K562 (cell line): Measurements from ENCODE around the gene IGIP. TPM values are rescaled to one million over a fixed set of nuclear protein-coding genes. Genes with fewer than 3 reads are reported as not detected.

ENCODE experiments used
- ATAC-seq: fragments of 200-7000 bp; cut with Tn5 transposase; 3 replicates; pipeline ENCODE4 v1.9.1; 2020; ENCODE audit warnings: moderate library complexity
- BruUV-seq: library from RNA; stranded (reverse); fragments of 400-500 nt; replicated peaks from 2 replicates; lab custom pipeline; 2021; lab: Mats Ljungman, UMichigan
- CTCF ChIA-PET: fragments of 300-600 bp; formaldehyde crosslinking; extraction: SDS; loops from one replicate; lab custom pipeline; 2021; ENCODE audit warnings: low intra/inter-chr PET ratio; lab: Yijun Ruan, JAX
- POLR2A ChIA-PET: fragments of 300-600, 350-650 bp; sonication (Branson Sonifier 250); formaldehyde crosslinking; extraction: SDS; loops from one replicate; lab custom pipeline; 2021; ENCODE audit warnings: antibody characterized with exemption, inconsistent platforms; lab: Yijun Ruan, JAX
- DNase-seq, 4 experiments: peaks; one replicate each; pipeline versions ENCODE4 v3.0.0 to v3.0.0-alpha.2; 2011 to 2018; ENCODE audit warnings: low spot score in 3 of 4, mixed read lengths in 3 of 4; ENCODE audit errors: extremely low read depth in 1 of 4
- FAIRE-seq: peaks from 2 replicates; lab custom pipeline; 2011; peaks lifted over from hg19 to GRCh38; lab: Jason Lieb, UNC
- H2AFZ ChIP-seq: 2 replicates; pipeline ENCODE4 v1.6.0; 2011; ENCODE audit warnings: low read depth, low read length, control low read depth, inconsistent platforms
- H3K27ac ChIP-seq: fragments of 200-600 bp; 3 replicates; pipeline ENCODE4 v1.8.0; 2011; ENCODE audit warnings: low read depth, mild to moderate bottlenecking, control low read depth, inconsistent platforms, low read length, moderate library complexity, mixed read lengths; ENCODE audit errors: extremely low read depth
- H3K27me3 ChIP-seq, 2 experiments: fragments of 300-600 bp in 1 of 2; 2 replicates in 1 of 2; 3 replicates in 1 of 2; pipeline versions ENCODE4 v1.6.0 to v1.8.0; 2011; ENCODE audit warnings: inconsistent platforms in 2 of 2, low read length in 2 of 2, mild to moderate bottlenecking in 1 of 2, mixed read lengths in 1 of 2, moderate library complexity in 1 of 2; ENCODE audit not compliant: control insufficient read depth in 2 of 2, insufficient read depth in 2 of 2
- H3K36me3 ChIP-seq: fragments of 300-600 bp; 3 replicates; pipeline ENCODE4 v1.8.0; 2011; ENCODE audit warnings: mild to moderate bottlenecking, low read length, inconsistent platforms; ENCODE audit not compliant: control insufficient read depth, insufficient read depth
- H3K4me1 ChIP-seq, 2 experiments: fragments of 200-600 bp in 1 of 2; replicated peaks in 1 of 2; 2 replicates in 1 of 2; 3 replicates in 1 of 2; pipeline versions ENCODE4 v1.5.1 to v1.8.0; 2011; ENCODE audit warnings: inconsistent platforms in 2 of 2, low read length in 2 of 2, mild to moderate bottlenecking in 1 of 2, mixed read lengths in 1 of 2, moderate library complexity in 1 of 2; ENCODE audit not compliant: control insufficient read depth in 2 of 2, insufficient read depth in 2 of 2
- H3K4me2 ChIP-seq: 2 replicates; pipeline ENCODE4 v1.6.1; 2011; ENCODE audit warnings: low read length, control low read depth, inconsistent platforms, mixed read lengths; ENCODE audit not compliant: insufficient read depth
- H3K4me3 ChIP-seq: fragments of 200-600 bp; sonication (generic), shearing (Covaris generic); 2 replicates; pipeline ENCODE4 v1.5.1; 2016; ENCODE audit warnings: control low read depth, inconsistent platforms
- H3K79me2 ChIP-seq: fragments of 200-600 bp; 3 replicates; pipeline ENCODE4 v1.8.0; 2011; ENCODE audit warnings: low read length, inconsistent platforms; ENCODE audit not compliant: control insufficient read depth, insufficient read depth
- H3K9ac ChIP-seq, 2 experiments: 2 replicates each; pipeline versions ENCODE4 v1.6.0 to v1.6.1; 2011; ENCODE audit warnings: low read depth in 2 of 2, low read length in 2 of 2, control low read depth in 1 of 2, inconsistent platforms in 1 of 2, mild to moderate bottlenecking in 1 of 2, mixed read lengths in 1 of 2; ENCODE audit not compliant: insufficient read depth in 1 of 2
- H3K9me1 ChIP-seq: one replicate; pipeline ENCODE4 v1.6.0; 2011; ENCODE audit warnings: inconsistent platforms, mild to moderate bottlenecking, low read length, moderate library complexity; ENCODE audit not compliant: control insufficient read depth, insufficient read depth
- H3K9me3 ChIP-seq: replicated peaks from 2 replicates; pipeline ENCODE4 v1.5.1; 2011; ENCODE audit warnings: low read depth, low read length, inconsistent platforms; ENCODE audit not compliant: control insufficient read depth, insufficient read depth
- H4K20me1 ChIP-seq: replicated peaks from 2 replicates; pipeline ENCODE4 v1.6.1; 2011; ENCODE audit warnings: low read length, inconsistent platforms, mixed read lengths; ENCODE audit not compliant: control insufficient read depth, insufficient read depth
- HSF4 ChIP-seq: fragments of 250-450 bp; sonication (Bioruptor Pico); IDR thresholded peaks from 2 replicates; pipeline ENCODE4 v2.1.2; 2022; ENCODE audit warnings: mild to moderate bottlenecking, moderate library complexity, borderline replicate concordance
- RBM34 ChIP-seq: fragments of 200-400 bp; formaldehyde crosslinking; IDR thresholded peaks from 2 replicates; pipeline ENCODE4 v1.6.1; 2018; ENCODE audit warnings: low read length, borderline replicate concordance; ENCODE audit not compliant: insufficient read depth
- SREBF2 ChIP-seq: sonication (generic); formaldehyde crosslinking; IDR thresholded peaks from 2 replicates; pipeline ENCODE4 v1.4.0; 2020; ENCODE audit warnings: mild to moderate bottlenecking, missing genetic modification reagents
- ZNF133 ChIP-seq: fragments of 250-450 bp; sonication (Bioruptor Pico); IDR thresholded peaks from 2 replicates; pipeline ENCODE4 v1.4.0; 2020; ENCODE audit warnings: mild to moderate bottlenecking
- ZNF134 ChIP-seq: fragments of 250-450 bp; sonication (Bioruptor Pico); conservative IDR thresholded peaks from 2 replicates; pipeline ENCODE4 v1.4.0; 2020
- ZNF23 ChIP-seq: fragments of 250-450 bp; sonication (Bioruptor Pico); IDR thresholded peaks from 2 replicates; pipeline ENCODE4 v1.4.0; 2020; ENCODE audit warnings: mild to moderate bottlenecking
- ZNF778 ChIP-seq: fragments of 450-650 bp; formaldehyde crosslinking; IDR thresholded peaks from 2 replicates; pipeline ENCODE4 v1.4.0; 2020; ENCODE audit warnings: mild to moderate bottlenecking, moderate library complexity
- WGBS: fragments of 100-300 bp; shearing (Covaris generic); methylation state at CpG from one replicate; pipeline ENCODE4 v1.1.6; 2016; ENCODE audit warnings: low coverage, mixed read lengths; ENCODE audit not compliant: insufficient coverage; ENCODE audit errors: missing lambda C conversion rate; 5-methylcytosine and 5-hydroxymethylcytosine counted together
- in situ Hi-C: fragments of 300-500 bp; cut with MboI; formaldehyde crosslinking; loops from 4 replicates; pipeline ENCODE4 v1.15.0; 2018; ENCODE audit warnings: inconsistent platforms, mixed read lengths
- intact Hi-C: fragments of 100-400 bp; cut with micrococcal nuclease; formaldehyde crosslinking; loops from 2 replicates; pipeline ENCODE4 v1.14.2; 2022
- polyA plus RNA-seq, 8 experiments: library from polyadenylated mRNA; depleted of rRNA in 4 of 8; stranded (reverse) in 5 of 8; unstranded in 3 of 8; fragments of >200 nt; fragmentation: Nextera tagmentation in 2 of 8; fragmentation: Illumina TruSeq in 1 of 8; extraction: Ambion mirVana in 2 of 8; extraction: Trizol in 1 of 8; gene quantifications; 2 replicates each; pipeline versions ENCODE4 v1.2.1 to v1.2.3, GENCODE V29; 2011 to 2014; ENCODE audit warnings: inconsistent platforms in 1 of 8, missing spikeins in 1 of 8
- total RNA-seq, 7 experiments: library from RNA; depleted of rRNA in 6 of 7; stranded (reverse); fragments of >200 nt in 6 of 7; fragmentation: Illumina TruSeq in 2 of 7; extraction: Trizol in 2 of 7; gene quantifications; 2 replicates each; pipeline versions ENCODE4 v1.2.1 to v1.2.3, GENCODE V29; 2011 to 2021; ENCODE audit warnings: low replicate concordance in 1 of 7
- TF ChIP-seq, protein P1 (sequence below): fragments of 250-450 bp; sonication (Bioruptor Pico); IDR thresholded peaks from 2 replicates; pipeline ENCODE4 v1.4.0; 2020
- TF ChIP-seq, protein P2 (sequence below): fragments of 200-400 bp; formaldehyde crosslinking; IDR thresholded peaks from 2 replicates; pipeline ENCODE4 v1.6.1; 2017; ENCODE audit warnings: mild to moderate bottlenecking, low read depth, low read length, moderate library complexity
- TF ChIP-seq, protein P3 (sequence below): fragments of 250-450 bp; sonication (Bioruptor Pico); IDR thresholded peaks from 2 replicates; pipeline ENCODE4 v1.4.0; 2020; ENCODE audit warnings: mild to moderate bottlenecking, moderate library complexity

Gene IGIP
- total and polyA plus RNA-seq, 9 of the 15 experiments (the other 6 are each of a cell fraction or from before 2014, with no cell fraction given), result 0.52 to 1.6 (median 1.2) TPM

GRCh38 chr5:140146523-140146842, 20.7 kb downstream of the IGIP start:
- BruUV-seq, result no TSS peak
- Histone ChIP-seq H3K9ac (peak overlapping the region in 1 of 2 experiments; percentile 82; a peak in 1 of 4 replicates), H3K36me3 (no peaks in the 10 kb centered on the region), H3K27ac (no peak overlapping the region), H3K79me2 (no peaks in the 10 kb centered on the region), H3K4me3 (no peak overlapping the region), H3K9me3 (no peaks in the 10 kb centered on the region), H2AFZ (no peak overlapping the region), H3K4me2 (no peak overlapping the region), H3K27me3 (peaks cover 0 to 19% of the 10 kb centered on the region in 2 experiments; a peak in 2 of 5 replicates), H4K20me1 (peaks cover 30% of the 10 kb centered on the region), H3K4me1 (peaks cover 2 to 12% of the 10 kb centered on the region in 2 experiments; a peak in 3 of 5 replicates), H3K9me1 (no peaks in the 10 kb centered on the region)
- no peak for FAIRE-seq
- in situ Hi-C loops, result no loop called here
- ChIA-PET POLR2A (interaction anchor here (0.5 to 2.0 kb wide), 4 partner anchors 8 to 234 kb away, joined by 3 to 4 read pairs (median 4); no protein-coding TSS in a partner anchor), CTCF (interaction anchor here (0.7 to 6.7 kb wide), 4 partner anchors 10 to 588 kb away, joined by 3 to 59 read pairs (median 4); no protein-coding TSS in a partner anchor)
- ATAC-seq, result no peak
- DNase-seq, result no peak
- intact Hi-C loops, result no loop called here
- WGBS, result 49% methylated on average over 10 of the region's 14 CpGs
- TF ChIP-seq RBM34, result no peak
- no peak for TF ChIP-seq ZNF133 (CRISPR knock-in tag)
- TF ChIP-seq, protein P1, sequence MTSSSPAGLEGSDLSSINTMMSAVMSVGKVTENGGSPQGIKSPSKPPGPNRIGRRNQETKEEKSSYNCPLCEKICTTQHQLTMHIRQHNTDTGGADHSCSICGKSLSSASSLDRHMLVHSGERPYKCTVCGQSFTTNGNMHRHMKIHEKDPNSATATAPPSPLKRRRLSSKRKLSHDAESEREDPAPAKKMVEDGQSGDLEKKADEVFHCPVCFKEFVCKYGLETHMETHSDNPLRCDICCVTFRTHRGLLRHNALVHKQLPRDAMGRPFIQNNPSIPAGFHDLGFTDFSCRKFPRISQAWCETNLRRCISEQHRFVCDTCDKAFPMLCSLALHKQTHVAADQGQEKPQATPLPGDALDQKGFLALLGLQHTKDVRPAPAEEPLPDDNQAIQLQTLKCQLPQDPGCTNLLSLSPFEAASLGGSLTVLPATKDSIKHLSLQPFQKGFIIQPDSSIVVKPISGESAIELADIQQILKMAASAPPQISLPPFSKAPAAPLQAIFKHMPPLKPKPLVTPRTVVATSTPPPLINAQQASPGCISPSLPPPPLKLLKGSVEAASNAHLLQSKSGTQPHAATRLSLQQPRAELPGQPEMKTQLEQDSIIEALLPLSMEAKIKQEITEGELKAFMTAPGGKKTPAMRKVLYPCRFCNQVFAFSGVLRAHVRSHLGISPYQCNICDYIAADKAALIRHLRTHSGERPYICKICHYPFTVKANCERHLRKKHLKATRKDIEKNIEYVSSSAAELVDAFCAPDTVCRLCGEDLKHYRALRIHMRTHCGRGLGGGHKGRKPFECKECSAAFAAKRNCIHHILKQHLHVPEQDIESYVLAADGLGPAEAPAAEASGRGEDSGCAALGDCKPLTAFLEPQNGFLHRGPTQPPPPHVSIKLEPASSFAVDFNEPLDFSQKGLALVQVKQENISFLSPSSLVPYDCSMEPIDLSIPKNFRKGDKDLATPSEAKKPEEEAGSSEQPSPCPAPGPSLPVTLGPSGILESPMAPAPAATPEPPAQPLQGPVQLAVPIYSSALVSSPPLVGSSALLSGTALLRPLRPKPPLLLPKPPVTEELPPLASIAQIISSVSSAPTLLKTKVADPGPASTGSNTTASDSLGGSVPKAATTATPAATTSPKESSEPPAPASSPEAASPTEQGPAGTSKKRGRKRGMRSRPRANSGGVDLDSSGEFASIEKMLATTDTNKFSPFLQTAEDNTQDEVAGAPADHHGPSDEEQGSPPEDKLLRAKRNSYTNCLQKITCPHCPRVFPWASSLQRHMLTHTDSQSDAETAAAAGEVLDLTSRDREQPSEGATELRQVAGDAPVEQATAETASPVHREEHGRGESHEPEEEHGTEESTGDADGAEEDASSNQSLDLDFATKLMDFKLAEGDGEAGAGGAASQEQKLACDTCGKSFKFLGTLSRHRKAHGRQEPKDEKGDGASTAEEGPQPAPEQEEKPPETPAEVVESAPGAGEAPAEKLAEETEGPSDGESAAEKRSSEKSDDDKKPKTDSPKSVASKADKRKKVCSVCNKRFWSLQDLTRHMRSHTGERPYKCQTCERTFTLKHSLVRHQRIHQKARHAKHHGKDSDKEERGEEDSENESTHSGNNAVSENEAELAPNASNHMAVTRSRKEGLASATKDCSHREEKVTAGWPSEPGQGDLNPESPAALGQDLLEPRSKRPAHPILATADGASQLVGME (CRISPR knock-in tag), result no peak
- no peak for TF ChIP-seq SREBF2 (CRISPR knock-in tag)
- TF ChIP-seq HSF4 (CRISPR knock-in tag), result no peak
- TF ChIP-seq ZNF778 (CRISPR knock-in tag), result no peak
- no peak for TF ChIP-seq ZNF23 (CRISPR knock-in tag)
- no peak for TF ChIP-seq ZNF134
- TF ChIP-seq, protein P2, sequence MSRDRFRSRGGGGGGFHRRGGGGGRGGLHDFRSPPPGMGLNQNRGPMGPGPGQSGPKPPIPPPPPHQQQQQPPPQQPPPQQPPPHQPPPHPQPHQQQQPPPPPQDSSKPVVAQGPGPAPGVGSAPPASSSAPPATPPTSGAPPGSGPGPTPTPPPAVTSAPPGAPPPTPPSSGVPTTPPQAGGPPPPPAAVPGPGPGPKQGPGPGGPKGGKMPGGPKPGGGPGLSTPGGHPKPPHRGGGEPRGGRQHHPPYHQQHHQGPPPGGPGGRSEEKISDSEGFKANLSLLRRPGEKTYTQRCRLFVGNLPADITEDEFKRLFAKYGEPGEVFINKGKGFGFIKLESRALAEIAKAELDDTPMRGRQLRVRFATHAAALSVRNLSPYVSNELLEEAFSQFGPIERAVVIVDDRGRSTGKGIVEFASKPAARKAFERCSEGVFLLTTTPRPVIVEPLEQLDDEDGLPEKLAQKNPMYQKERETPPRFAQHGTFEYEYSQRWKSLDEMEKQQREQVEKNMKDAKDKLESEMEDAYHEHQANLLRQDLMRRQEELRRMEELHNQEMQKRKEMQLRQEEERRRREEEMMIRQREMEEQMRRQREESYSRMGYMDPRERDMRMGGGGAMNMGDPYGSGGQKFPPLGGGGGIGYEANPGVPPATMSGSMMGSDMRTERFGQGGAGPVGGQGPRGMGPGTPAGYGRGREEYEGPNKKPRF, result no peak
- TF ChIP-seq, protein P3, sequence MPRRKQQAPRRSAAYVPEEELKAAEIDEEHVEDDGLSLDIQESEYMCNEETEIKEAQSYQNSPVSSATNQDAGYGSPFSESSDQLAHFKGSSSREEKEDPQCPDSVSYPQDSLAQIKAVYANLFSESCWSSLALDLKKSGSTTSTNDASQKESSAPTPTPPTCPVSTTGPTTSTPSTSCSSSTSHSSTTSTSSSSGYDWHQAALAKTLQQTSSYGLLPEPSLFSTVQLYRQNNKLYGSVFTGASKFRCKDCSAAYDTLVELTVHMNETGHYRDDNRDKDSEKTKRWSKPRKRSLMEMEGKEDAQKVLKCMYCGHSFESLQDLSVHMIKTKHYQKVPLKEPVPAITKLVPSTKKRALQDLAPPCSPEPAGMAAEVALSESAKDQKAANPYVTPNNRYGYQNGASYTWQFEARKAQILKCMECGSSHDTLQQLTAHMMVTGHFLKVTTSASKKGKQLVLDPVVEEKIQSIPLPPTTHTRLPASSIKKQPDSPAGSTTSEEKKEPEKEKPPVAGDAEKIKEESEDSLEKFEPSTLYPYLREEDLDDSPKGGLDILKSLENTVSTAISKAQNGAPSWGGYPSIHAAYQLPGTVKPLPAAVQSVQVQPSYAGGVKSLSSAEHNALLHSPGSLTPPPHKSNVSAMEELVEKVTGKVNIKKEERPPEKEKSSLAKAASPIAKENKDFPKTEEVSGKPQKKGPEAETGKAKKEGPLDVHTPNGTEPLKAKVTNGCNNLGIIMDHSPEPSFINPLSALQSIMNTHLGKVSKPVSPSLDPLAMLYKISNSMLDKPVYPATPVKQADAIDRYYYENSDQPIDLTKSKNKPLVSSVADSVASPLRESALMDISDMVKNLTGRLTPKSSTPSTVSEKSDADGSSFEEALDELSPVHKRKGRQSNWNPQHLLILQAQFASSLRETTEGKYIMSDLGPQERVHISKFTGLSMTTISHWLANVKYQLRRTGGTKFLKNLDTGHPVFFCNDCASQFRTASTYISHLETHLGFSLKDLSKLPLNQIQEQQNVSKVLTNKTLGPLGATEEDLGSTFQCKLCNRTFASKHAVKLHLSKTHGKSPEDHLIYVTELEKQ (CRISPR knock-in tag), result no peak
